OCI-LY1 (cell line): ENCODE results near the gene ARHGEF2.

ENCODE experiments used
- H2AFZ ChIP-seq: fragments of 200-600 bp; sonication (generic), shearing (Covaris generic); 2 replicates; pipeline ENCODE4 v1.6.0; 2014; ENCODE audit warnings: antibody characterized with exemption, mild to moderate bottlenecking, low read length
- H3F3A ChIP-seq: fragments of 200-600 bp; sonication (generic), shearing (Covaris generic); 2 replicates; pipeline ENCODE4 v1.6.0; 2014; ENCODE audit warnings: mild to moderate bottlenecking, antibody characterized with exemption, low read length, moderate library complexity; ENCODE audit not compliant: insufficient read depth
- H3K27ac ChIP-seq: fragments of 200-600 bp; sonication (generic); 2 replicates; pipeline ENCODE4 v1.5.1; 2014; ENCODE audit warnings: low read length, mixed run types, mild to moderate bottlenecking, low read depth; ENCODE audit not compliant: poor library complexity, severe bottlenecking
- H3K27me3 ChIP-seq: fragments of 200-600 bp; sonication (generic); 2 replicates; pipeline ENCODE4 v1.6.0; 2014; ENCODE audit warnings: antibody characterized with exemption, mild to moderate bottlenecking, low read length, moderate library complexity; ENCODE audit not compliant: insufficient read depth
- H3K36me3 ChIP-seq: fragments of 200-600 bp; sonication (generic); 2 replicates; pipeline ENCODE4 v1.6.1; 2014; ENCODE audit warnings: mild to moderate bottlenecking, antibody characterized with exemption, low read length, moderate library complexity, mixed read lengths; ENCODE audit not compliant: insufficient read depth
- H3K4me1 ChIP-seq: fragments of 200-600 bp; sonication (generic); 2 replicates; pipeline ENCODE4 v1.5.1; 2014; ENCODE audit warnings: mild to moderate bottlenecking, low read length, moderate library complexity; ENCODE audit not compliant: insufficient read depth, severe bottlenecking
- H3K4me2 ChIP-seq: fragments of 200-600 bp; sonication (generic), shearing (Covaris generic); 2 replicates; pipeline ENCODE4 v1.6.1; 2014; ENCODE audit warnings: low read length
- H3K4me3 ChIP-seq: fragments of 200-600 bp; sonication (generic); 2 replicates; pipeline ENCODE4 v1.5.1; 2014; ENCODE audit warnings: low read length, low read depth, mild to moderate bottlenecking, mixed read lengths; ENCODE audit not compliant: poor library complexity, severe bottlenecking
- H3K79me2 ChIP-seq: fragments of 200-600 bp; shearing (Covaris generic); 2 replicates; pipeline ENCODE4 v1.6.1; 2016; ENCODE audit warnings: mixed run types, low read length, mixed read lengths; ENCODE audit not compliant: insufficient read depth
- H3K9ac ChIP-seq: fragments of 200-600 bp; sonication (generic), shearing (Covaris generic); 2 replicates; pipeline ENCODE4 v1.6.1; 2014; ENCODE audit warnings: mild to moderate bottlenecking, low read length, mixed read lengths
- H3K9me2 ChIP-seq: fragments of 200-600 bp; sonication (generic), shearing (Covaris generic); 2 replicates; pipeline ENCODE4 v1.6.1; 2014; ENCODE audit warnings: low read depth, mild to moderate bottlenecking, low read length, mixed read lengths
- H3K9me3 ChIP-seq: fragments of 200-600 bp; shearing (Covaris generic); 2 replicates; pipeline ENCODE4 v1.6.1; 2014; ENCODE audit warnings: low read length, mixed read lengths
- H4K20me1 ChIP-seq: fragments of 200-600 bp; sonication (generic), shearing (Covaris generic); 2 replicates; pipeline ENCODE4 v1.6.0; 2016; ENCODE audit warnings: mild to moderate bottlenecking, low read length; ENCODE audit not compliant: insufficient read depth
- CTCF ChIP-seq: fragments of 200-600 bp; sonication (generic), shearing (Covaris generic); IDR thresholded peaks from 2 replicates; pipeline ENCODE4 v1.5.1; 2017; ENCODE audit warnings: mild to moderate bottlenecking, antibody characterized with exemption, low read length, moderate library complexity, mixed read lengths
- EZH2 ChIP-seq: fragments of 200-600 bp; sonication (generic), shearing (Covaris generic); IDR thresholded peaks from 2 replicates; pipeline ENCODE4 v1.8.0; 2017; ENCODE audit warnings: borderline replicate concordance, mixed run types, mild to moderate bottlenecking, antibody characterized with exemption, low read length, moderate library complexity, mixed read lengths

Gene ARHGEF2

DNA sequence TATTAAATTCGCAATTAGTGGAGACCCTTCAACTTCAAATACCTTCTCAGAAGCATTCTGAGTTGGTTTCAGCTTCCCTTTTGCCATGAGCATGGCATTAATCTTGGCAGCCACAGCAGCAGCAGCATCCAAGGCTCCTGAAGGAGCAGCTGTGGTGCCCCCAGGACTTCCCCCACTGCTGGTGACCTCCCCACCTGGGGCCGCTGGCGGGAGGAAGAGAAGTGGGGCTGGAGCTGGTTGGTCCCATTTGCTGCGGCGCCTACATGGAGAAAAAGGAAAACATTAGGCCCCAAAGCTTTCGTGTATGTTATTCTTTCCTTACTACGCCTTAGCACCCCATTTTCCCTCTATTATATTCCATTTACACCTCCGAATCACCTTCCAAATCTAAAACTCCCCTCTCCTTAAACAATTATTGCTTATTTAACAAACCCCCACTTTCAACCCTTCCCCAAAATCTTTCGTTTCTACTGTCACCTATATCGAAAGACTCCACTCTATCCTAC is 44.7 kb downstream of the ARHGEF2 start:
- Histone ChIP-seq H3K4me2 (peak overlapping the region; percentile 76), H3K36me3 (peaks cover 53% of the 10 kb centered on the region), H3F3A (peaks cover 5% of the 10 kb centered on the region; the same call in 1 of the 2 replicates), H3K4me3 (peak overlapping the region; percentile 90), H3K9ac (peak overlapping the region; percentile 95), H4K20me1 (no peaks in the 10 kb centered on the region), H3K79me2 (peaks cover 34% of the 10 kb centered on the region), H3K4me1 (peaks cover 45% of the 10 kb centered on the region), H3K27ac (peak overlapping the region; percentile 61), H3K9me2 (no peaks in the 10 kb centered on the region), H3K27me3 (no peaks in the 10 kb centered on the region), H2AFZ (no peak overlapping the region), H3K9me3 (no peaks in the 10 kb centered on the region)
- TF ChIP-seq CTCF (no peak), EZH2 (no peak)

DNA sequence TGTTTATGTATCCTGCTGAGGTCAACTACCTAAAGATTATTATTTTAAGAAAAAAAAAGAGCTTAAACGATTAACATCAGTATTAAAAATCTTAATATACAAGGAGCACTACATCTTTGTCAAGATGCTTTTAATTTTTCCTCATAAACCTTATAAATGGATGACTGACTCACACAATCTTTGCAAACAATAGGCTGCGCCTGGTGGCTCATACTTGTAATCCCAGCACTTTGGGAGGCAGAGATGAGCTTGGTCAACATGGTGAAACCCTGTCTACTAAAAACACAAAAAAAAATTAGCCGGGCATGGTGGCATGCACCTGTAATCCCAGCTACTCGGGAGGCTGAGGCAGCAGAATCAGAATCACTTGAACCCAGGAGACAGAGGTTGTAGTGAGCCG is 45.9 kb downstream of the ARHGEF2 start:
- peaks cover 5% of the 10 kb centered on the region; the same call in 1 of the 2 replicates for H3F3A ChIP-seq
- no peak for TF ChIP-seq CTCF
- no peak for TF ChIP-seq EZH2
- H3K9ac ChIP-seq = peak overlapping the region; percentile 95

GRCh38 chr1:155932081-155932480 is 46.3 kb downstream of the ARHGEF2 start:
- Histone ChIP-seq H3K4me3 (peak overlapping the region; percentile 90), H4K20me1 (no peaks in the 10 kb centered on the region), H3K9ac (peak overlapping the region; percentile 95), H3K27ac (no peak overlapping the region), H2AFZ (no peak overlapping the region), H3K4me1 (peaks cover 41% of the 10 kb centered on the region), H3K9me2 (no peaks in the 10 kb centered on the region), H3K9me3 (no peaks in the 10 kb centered on the region), H3F3A (peaks cover 5% of the 10 kb centered on the region; the same call in 1 of the 2 replicates), H3K36me3 (peaks cover 69% of the 10 kb centered on the region), H3K27me3 (no peaks in the 10 kb centered on the region), H3K4me2 (peak overlapping the region; percentile 76), H3K79me2 (peaks cover 34% of the 10 kb centered on the region)
- TF ChIP-seq CTCF = no peak
- no peak for TF ChIP-seq EZH2

More for the DNA sequence above, 45.9 kb downstream of the ARHGEF2 start:
- no peak overlapping the region for H3K27ac ChIP-seq
- H4K20me1 ChIP-seq = no peaks in the 10 kb centered on the region
- peak overlapping the region; percentile 76 for H3K4me2 ChIP-seq
- H2AFZ ChIP-seq = no peak overlapping the region
- H3K4me1 ChIP-seq = peaks cover 41% of the 10 kb centered on the region
- H3K36me3 ChIP-seq = peaks cover 65% of the 10 kb centered on the region
- peaks cover 34% of the 10 kb centered on the region for H3K79me2 ChIP-seq
- H3K4me3 ChIP-seq = peak overlapping the region; percentile 90
- no peaks in the 10 kb centered on the region for H3K9me3 ChIP-seq
- no peaks in the 10 kb centered on the region for H3K9me2 ChIP-seq
- no peaks in the 10 kb centered on the region for H3K27me3 ChIP-seq
